Thyroid gland (tissue), 4 donors: ENCODE data around the gene SYT12. TPM values are rescaled to one million over a fixed set of nuclear protein-coding genes. Genes with fewer than 3 reads are reported as not detected.
A peak's percentile ranks its signal among the peaks of the same experiment; 100 is the strongest.
"Not testable (repeated sequence)": the region's sequence is repeated elsewhere in the genome, so short reads cannot be mapped to it uniquely, and the experiment has no call there.

Source experiments
- DNase-seq, 2 donors: peaks; one replicate each; pipeline ENCODE4 v3.0.0-alpha.2; 2019
- H3K27ac ChIP-seq, 3 donors: fragments of 200-600 bp; sonication (generic); 1 replicate in 2 of 3; 2 replicates in 1 of 3; pipeline ENCODE4 v1.5.1; 2016 to 2019; ENCODE audit warnings: mild to moderate bottlenecking in 1 of 3, moderate library complexity in 1 of 3
- H3K27me3 ChIP-seq: fragments of 200-600 bp; sonication (generic); one replicate; pipeline ENCODE4 v1.5.1; 2019
- H3K36me3 ChIP-seq, 2 donors: fragments of 200-600 bp; sonication (generic); one replicate each; pipeline ENCODE4 v1.5.1; 2016 to 2019
- H3K4me1 ChIP-seq, 2 donors: fragments of 200-600 bp; sonication (generic); one replicate each; pipeline ENCODE4 v1.5.1; 2017 to 2019
- H3K4me3 ChIP-seq, 3 donors: fragments of 200-600 bp; sonication (generic); replicated peaks in 1 of 3; 1 replicate in 2 of 3; 2 replicates in 1 of 3; pipeline ENCODE4 v1.5.1; 2016; ENCODE audit warnings: mild to moderate bottlenecking in 1 of 3
- H3K9me3 ChIP-seq: fragments of 200-600 bp; sonication (generic); one replicate; pipeline ENCODE4 v1.5.1; 2017
- CTCF ChIP-seq, 6 experiments: fragments of 200-600 bp in 3 of 6; fragments of 450-650 bp in 3 of 6; sonication (generic) in 3 of 6; IDR thresholded peaks; one replicate each; pipeline ENCODE4 v1.5.1; 2016 to 2019; ENCODE audit warnings: antibody characterized with exemption in 6 of 6, mild to moderate bottlenecking in 2 of 6, inconsistent platforms in 1 of 6, moderate library complexity in 1 of 6
- POLR2A ChIP-seq, 2 donors: fragments of 450-650 bp; IDR thresholded peaks; one replicate each; pipeline ENCODE4 v1.6.1; 2017; ENCODE audit warnings: antibody characterized with exemption in 2 of 2, mild to moderate bottlenecking in 2 of 2, moderate library complexity in 1 of 2
- WGBS, 2 donors: methylation state at CpG; one replicate each; pipeline ENCODE4 v1.1.5; 2017; 5-methylcytosine and 5-hydroxymethylcytosine counted together
- intact Hi-C: fragments of 100-400 bp; cut with DNase I; formaldehyde crosslinking; loops from one replicate; pipeline ENCODE4 v1.15.1; 2023
- total RNA-seq, 4 donors: library from RNA; depleted of rRNA; stranded (reverse); fragments of >200 nt; gene quantifications; one replicate each; pipeline ENCODE4 v1.2.3, GENCODE V29; 2016

SYT12 gene
- total RNA-seq, 4 donors from 2014 or later: 0.13 to 0.44 (median 0.22) TPM; not detected in 1

- Histone ChIP-seq H3K36me3 (no peaks in the 10 kb centered on the region), H3K27me3 (no peaks in the 10 kb centered on the region), H3K27ac (no peak overlapping the region), H3K9me3 (no peaks in the 10 kb centered on the region), H3K4me1 (peaks cover 0 to 2% of the 10 kb centered on the region in 2 donors), H3K4me3 (no peak overlapping the region)
- no peak for DNase-seq
- WGBS, 2 donors: 96 to 98% methylated on average over 5 of the region's 5 CpGs
- TF ChIP-seq CTCF (IDR thresholded peaks at IDR 0.05) (no peak), POLR2A (IDR thresholded peaks at IDR 0.05) (no peak)
- intact Hi-C loops: no loop called here
Measured at GRCh38 chr11:67001332-67001731, 21.6 kb upstream of the SYT12 start.

GRCh38 chr11:67002297-67002913, 20.5 kb upstream of the SYT12 start:
- H3K27me3 ChIP-seq: no peaks in the 10 kb centered on the region
- no peaks in the 10 kb centered on the region for H3K9me3 ChIP-seq
- no peak overlapping the region for H3K27ac ChIP-seq
- WGBS, 2 donors: 37 to 43% methylated on average over 8 of the region's 8 CpGs
- no peak for TF ChIP-seq CTCF (IDR thresholded peaks at IDR 0.05)
- TF ChIP-seq POLR2A (IDR thresholded peaks at IDR 0.05): no peak
- H3K36me3 ChIP-seq: no peaks in the 10 kb centered on the region
- intact Hi-C loops: no loop called here
- H3K4me3 ChIP-seq: no peak overlapping the region
- peaks cover 0 to 2% of the 10 kb centered on the region in 2 donors for H3K4me1 ChIP-seq
- DNase-seq: no peak

- Histone ChIP-seq H3K4me3 (no peak overlapping the region), H3K4me1 (peaks cover 0 to 2% of the 10 kb centered on the region in 2 donors), H3K27me3 (no peaks in the 10 kb centered on the region), H3K27ac (no peak overlapping the region), H3K36me3 (no peaks in the 10 kb centered on the region), H3K9me3 (no peaks in the 10 kb centered on the region)
- no peak for TF ChIP-seq POLR2A (IDR thresholded peaks at IDR 0.05)
- TF ChIP-seq CTCF (IDR thresholded peaks at IDR 0.05): no peak
- intact Hi-C loops: no loop called here
- WGBS, 2 donors: 93 to 94% methylated on average over 5 of the region's 5 CpGs
- DNase-seq: no peak
Measured at GRCh38 chr11:67002921-67003411, 20.0 kb upstream of the SYT12 start.

GRCh38 chr11:67005200-67005599, 17.7 kb upstream of the SYT12 start:
- H3K27ac ChIP-seq, H3K9me3 ChIP-seq, intact Hi-C loops, DNase-seq, H3K4me1 ChIP-seq, H3K36me3 ChIP-seq, H3K4me3 ChIP-seq, H3K27me3 ChIP-seq: not testable (repeated sequence)
- WGBS, 2 donors: 95 to 97% methylated on average over 8 of the region's 8 CpGs

GRCh38 chr11:67006029-67006884, 16.7 kb upstream of the SYT12 start:
- 81 to 85% methylated on average over 14 of the region's 14 CpGs for WGBS, 2 donors
- Histone ChIP-seq H3K27ac (no peak overlapping the region), H3K27me3 (no peaks in the 10 kb centered on the region), H3K4me3 (no peak overlapping the region), H3K4me1 (peaks cover 0 to 2% of the 10 kb centered on the region in 2 donors), H3K9me3 (no peaks in the 10 kb centered on the region), H3K36me3 (no peaks in the 10 kb centered on the region)
- no peak for TF ChIP-seq CTCF (IDR thresholded peaks at IDR 0.05)
- intact Hi-C loops: no loop called here
- peak in 1 of 2 donors; percentile 14 for DNase-seq
